Hindlimb muscle (tissue), 1 donor: ENCODE measurements around the gene KLKB1. TPM values are rescaled to one million over a fixed set of nuclear protein-coding genes. Genes with fewer than 3 reads are reported as not detected.
"Not testable (repeated sequence)": the region's sequence is repeated elsewhere in the genome, so short reads cannot be mapped to it uniquely, and the experiment has no call there.

Experiments
- DNase-seq: peaks from one replicate; pipeline ENCODE4 v3.0.0-alpha.2; 2013
- polyA plus RNA-seq: library from polyadenylated mRNA; unstranded; fragments of 120-200 nt; gene quantifications from one replicate; pipeline ENCODE4 v1.2.1, GENCODE V29; 2013; ENCODE audit not compliant: insufficient read length

The KLKB1 gene
- polyA plus RNA-seq, 1 donor = not detected

DNA sequence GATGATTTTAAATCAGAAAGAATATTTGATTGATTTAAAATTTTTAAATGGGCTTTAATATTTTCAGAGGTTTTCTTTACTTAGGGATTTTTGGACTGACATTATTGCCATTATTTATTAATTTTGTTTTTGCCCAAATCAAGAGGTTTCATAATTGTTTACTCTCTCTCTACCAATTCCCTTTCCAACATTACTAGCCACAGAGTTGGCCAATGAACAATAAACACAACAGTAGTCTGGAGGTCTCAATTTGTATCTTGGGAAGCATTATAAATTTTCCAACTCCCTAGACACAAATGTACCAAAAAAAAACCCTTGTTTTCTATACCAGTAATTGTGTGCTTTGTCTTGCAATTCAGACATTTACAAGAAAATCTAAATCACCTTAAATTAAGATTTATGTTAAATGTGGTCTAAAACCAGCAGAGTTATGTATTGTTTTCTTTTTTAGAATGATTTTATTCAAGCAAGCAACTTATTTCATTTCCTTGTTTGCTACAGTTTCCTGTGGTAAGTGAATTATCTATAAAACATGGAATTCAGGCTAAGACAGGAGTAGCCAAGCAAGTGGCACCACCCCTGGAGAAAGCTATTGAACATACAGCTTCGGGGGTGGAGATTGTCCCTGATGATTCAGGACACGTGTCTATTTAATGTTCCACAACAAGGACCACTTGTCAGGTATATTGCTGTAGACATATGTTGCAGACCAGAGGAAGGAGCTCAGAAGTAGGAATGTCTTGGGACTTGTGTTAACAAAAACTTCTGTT, 622 bp downstream of the KLKB1 start:
- DNase-seq = no peak

DNA sequence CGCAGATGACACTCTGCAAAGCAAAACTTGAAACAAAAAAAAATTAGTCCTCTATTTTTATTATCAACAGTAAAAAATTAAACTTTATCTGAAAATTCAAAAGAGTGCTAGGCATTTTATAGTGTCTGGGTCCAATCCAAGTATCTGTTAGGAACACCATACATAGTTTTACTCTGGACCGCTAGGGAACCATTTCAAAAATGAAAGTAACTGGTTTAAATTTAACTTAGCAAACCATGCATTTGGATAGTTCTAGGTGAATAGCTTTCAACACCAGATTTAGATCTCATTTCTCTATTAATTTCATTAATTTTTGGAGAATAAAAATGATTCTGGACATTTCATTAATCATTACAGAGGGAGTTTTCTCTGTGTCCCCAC, 1.2 kb downstream of the KLKB1 start:
- no peak for DNase-seq

GRCh38 chr4:186234367-186234766, 7.1 kb downstream of the KLKB1 start:
- no peak for DNase-seq

DNA sequence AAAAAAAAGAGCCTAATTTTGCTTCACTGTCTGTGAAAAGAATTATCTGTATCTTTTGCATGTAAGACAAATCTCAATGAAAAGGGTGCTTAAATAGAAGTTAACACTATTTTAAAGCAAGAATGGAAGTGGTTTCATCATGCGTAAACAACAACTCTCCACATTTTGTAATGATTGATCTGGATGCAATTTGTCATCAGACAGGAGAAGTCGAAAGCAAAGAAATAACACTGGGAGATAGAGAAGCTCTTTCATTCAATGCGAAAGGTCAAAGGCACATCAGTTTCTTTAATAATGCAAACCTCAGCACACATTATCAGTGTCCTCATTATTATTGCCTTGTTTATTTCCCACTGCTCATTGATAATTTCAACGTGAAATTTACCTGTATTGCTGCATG, 8.8 kb downstream of the KLKB1 start:
- DNase-seq = no peak

DNA sequence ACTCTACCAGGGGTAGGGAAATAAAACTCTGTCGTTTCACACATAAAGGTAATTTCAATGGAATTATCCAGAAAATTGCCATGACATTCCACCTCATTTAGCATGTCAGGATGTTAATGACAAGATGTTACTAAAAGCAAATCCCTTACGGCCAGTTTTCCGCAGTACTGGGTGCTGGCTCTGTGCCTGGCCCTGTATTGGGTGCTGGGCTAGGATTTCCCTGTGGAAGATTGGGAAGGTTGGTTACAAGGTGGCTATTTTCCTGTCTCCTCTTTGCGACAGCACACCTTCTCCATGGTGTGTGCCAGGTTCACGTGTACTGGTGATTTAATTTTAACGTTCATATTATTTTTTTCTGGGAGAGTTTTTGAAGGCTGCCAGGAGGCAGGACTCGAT, 13.1 kb downstream of the KLKB1 start:
- no peak for DNase-seq

GRCh38 chr4:186240848-186241491, 13.7 kb downstream of the KLKB1 start:
- no peak for DNase-seq

GRCh38 chr4:186241616-186242015, 14.3 kb downstream of the KLKB1 start:
- no peak for DNase-seq

DNA sequence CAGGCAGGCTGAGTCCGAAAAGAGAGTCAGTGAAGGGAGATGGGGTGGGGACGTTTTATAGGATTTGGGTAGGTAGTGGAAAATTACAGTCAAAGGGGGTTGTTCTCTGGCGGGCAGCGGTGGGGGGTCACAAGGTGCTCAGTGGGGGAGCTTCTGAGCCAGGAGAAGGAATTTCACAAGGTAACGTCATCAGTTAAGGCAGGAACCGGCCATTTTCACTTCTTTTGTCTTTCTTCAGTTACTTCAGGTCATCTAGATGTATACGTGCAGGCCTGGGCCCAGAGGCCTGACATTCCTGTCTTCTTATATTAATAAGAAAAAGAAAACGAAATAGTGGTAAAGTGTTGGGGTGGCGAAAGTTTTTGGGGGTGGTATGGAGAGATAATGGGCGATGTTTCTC, 14.7 kb downstream of the KLKB1 start:
- DNase-seq = not testable (repeated sequence)

- DNase-seq = no peak
Observed at GRCh38 chr4:186243331-186243730, 16.0 kb downstream of the KLKB1 start.

GRCh38 chr4:186244835-186245234, 17.5 kb downstream of the KLKB1 start:
- DNase-seq = no peak

- DNase-seq = not testable (repeated sequence)
Observed at GRCh38 chr4:186247062-186247752, 19.9 kb downstream of the KLKB1 start.

DNA sequence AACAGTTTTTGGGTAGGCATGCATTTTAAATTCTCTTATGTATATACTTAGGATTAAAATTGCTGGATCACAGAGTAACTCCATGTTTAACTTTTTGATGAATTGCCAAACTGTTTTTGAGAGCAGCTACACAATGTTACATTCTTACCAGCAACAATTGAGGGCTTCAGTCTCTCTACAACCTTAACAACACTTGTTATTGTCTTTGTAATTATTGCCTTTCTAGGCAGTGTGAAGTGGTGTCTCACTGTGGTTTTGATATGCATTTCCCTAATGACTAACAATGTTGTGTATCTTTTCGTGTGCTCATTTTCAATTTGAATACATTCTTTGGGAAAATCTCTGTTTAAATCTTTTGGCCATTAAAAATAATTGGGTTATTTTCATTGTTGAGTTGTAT, 21.3 kb downstream of the KLKB1 start:
- DNase-seq = no peak

DNA sequence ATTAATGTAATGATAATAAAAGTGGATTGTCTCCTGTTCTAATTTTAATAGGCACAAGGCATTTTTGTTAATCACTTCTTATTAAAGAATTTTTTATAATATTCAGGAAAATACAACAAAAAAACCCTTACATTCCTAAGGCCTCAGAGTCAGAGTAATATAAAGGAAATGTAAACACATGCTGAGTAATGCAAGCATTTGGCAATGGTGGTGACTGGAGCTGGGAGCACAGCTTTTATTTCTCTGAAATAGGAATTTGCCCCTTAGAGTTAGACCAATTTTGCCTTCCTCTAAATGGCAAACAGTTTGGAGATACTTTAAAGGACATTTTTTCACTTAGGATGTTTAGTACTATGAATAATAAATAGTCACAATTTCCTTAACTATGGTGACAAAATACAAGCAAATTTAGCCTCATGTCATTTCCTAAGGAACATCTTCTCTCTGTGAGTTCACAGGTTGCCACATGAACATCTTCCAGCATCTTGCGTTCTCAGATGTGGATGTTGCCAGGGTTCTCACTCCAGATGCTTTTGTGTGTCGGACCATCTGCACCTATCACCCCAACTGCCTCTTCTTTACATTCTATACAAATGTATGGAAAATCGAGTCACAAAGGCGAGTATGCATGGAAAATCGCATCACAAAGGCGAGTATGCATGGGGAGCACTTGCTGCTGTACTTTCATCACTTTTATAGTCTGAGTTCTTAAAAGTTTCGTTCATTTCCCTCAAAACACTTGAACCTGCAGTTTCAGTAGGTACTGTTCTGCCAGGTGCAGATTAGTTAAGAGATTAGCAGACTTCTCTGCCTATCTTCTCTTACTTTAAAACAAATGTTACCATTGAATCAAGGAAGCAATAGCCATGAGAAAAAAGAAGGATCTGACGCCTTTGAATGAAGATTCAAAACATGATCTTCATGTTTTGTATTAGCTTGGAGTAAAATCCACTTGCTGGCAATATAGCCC, 22.8 kb downstream of the KLKB1 start:
- no peak for DNase-seq

DNA sequence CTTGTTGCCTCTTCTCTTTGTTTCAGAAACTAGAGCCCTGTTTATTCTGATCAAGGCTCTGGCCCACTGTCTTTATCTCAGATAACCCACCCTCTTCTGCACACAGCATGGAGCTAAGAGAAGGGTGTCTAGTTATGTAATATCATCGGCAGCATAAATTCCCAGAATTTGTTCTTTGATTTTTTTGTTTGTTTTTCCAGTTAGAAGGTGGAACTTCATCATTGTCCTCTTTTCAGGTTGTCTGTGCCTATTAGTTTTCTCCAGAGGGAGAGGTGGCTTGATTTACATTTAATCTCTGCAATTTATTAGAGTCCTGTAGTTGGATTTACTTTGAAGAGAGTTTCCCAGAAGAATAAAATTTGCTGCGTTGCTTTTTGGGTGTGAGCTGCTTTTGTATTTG, 23.5 kb downstream of the KLKB1 start:
- DNase-seq = no peak

GRCh38 chr4:186255122-186255521, 27.8 kb downstream of the KLKB1 start:
- no peak for DNase-seq

DNA sequence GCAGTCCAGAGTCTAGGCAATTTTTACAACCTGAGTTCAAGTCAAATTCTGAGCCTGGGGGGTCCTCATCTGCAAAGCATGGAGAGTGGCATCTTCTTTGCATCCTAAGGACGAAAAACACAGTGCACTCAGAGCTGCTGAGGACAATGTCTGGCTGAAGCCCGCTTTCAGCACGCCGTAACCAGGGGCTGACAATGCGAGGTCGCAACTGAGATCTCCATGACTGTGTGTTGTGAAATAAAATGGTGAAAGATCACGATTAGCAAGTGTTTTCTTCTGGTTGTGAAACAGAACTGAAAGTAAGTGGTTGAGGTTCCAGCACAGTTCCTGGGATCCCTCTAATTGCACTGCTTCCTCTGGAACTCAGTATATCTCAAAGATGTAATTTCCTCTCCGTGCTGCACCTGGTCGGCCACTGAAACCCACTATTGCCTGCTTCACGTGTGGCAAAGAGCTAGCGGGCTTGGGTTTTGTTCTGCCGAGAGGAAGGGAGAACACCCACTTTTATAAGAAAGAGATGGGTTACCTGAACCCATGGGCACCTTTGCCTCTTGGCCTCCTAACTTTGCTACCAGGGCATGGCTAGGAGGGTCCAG, 31.0 kb downstream of the KLKB1 start:
- DNase-seq = no peak

GRCh38 chr4:186260117-186260503, 32.8 kb downstream of the KLKB1 start:
- no peak for DNase-seq

DNA sequence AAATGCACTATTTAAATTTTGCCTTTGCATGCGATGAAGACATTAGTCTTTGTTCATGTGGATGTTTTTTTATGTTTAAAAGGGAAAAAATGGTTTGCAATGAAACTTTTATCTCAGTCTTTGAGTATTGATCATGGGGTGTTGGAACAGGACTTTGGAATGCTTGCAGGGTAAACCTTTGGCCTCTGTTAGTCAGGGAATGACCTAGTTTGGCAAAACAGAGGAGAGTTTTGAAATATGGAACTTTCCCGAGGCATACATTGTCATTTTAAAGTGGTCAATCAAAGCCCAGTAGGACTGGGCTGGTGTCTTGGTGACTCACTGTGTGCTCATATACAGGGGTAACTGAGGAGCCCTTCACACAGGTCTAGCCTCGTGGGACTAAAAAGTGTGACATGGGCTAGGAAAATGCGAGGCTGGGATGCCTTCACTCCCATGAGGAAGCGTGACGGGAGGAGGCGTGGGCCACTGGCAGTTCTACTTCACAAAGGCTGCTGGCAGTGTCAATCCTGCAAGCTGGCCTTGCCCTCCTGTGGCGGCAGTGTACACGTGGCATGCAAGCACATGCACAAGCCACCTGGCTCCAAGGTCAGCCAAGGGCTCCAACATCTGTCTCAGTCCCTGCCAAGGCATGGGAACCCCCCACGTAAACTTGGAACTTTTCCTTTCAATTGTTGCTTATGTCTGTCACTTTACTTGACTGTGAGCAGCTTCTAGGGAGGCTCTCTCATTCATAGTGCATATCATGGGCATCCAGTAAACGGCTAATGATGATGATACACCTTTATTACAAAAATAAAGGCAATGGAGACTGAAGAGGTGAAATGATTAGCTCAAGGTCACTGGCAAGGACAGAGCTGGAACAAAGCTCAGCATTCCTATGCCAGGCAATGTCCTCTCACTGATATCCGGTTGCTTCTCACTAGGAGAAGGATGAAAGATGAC, 33.5 kb downstream of the KLKB1 start:
- DNase-seq = no peak

GRCh38 chr4:186264660-186265059, 37.4 kb downstream of the KLKB1 start:
- no peak for DNase-seq

- not testable (repeated sequence) for DNase-seq
Observed at GRCh38 chr4:186265250-186265649, 37.9 kb downstream of the KLKB1 start.
